Measurements from ENCODE around the gene NCBP3.

Gene NCBP3

GRCh38 chr17:3880983-3881382 is 34.9 kb upstream of the NCBP3 start:
- DNase-seq (ENCODE audit: low spot score): no peak
- no peak for TF ChIP-seq CTCF (IDR thresholded peaks at IDR 0.05; ENCODE audit: extremely low read depth, missing control alignments)

GRCh38 chr17:3879591-3880417 is 33.8 kb upstream of the NCBP3 start:
- TF ChIP-seq CTCF (IDR thresholded peaks at IDR 0.05; ENCODE audit: extremely low read depth, missing control alignments): no peak
- DNase-seq (ENCODE audit: low spot score): no peak

DNA sequence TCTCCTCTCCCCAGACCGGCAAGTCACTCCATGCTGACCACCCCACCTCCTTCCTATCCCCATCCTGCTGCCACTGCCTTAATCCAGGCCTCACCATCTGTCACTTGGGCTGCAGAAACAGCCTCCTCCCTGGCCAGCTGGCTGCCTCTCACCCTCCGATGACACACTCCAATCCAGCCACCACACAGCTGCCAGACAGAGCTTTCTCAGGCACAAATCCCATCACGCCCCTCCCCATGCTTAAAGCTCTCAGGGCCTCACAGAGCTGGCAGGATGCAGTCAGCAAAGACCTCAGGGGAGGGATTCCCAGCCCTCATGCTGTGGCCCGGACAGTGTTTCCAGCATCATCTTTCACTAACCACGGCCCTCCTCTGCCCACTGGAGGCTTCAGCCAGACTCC is 33.1 kb upstream of the NCBP3 start:
- DNase-seq (ENCODE audit: low spot score): no peak
- TF ChIP-seq CTCF (IDR thresholded peaks at IDR 0.05; ENCODE audit: extremely low read depth, missing control alignments): no peak

- no peak for TF ChIP-seq CTCF (IDR thresholded peaks at IDR 0.05; ENCODE audit: extremely low read depth, missing control alignments)
These were observed 31.2 kb upstream of the NCBP3 start for GRCh38 chr17:3877220-3877619.

GRCh38 chr17:3875317-3875716 is 29.3 kb upstream of the NCBP3 start:
- DNase-seq (ENCODE audit: low spot score): no peak
- no peak for TF ChIP-seq CTCF (IDR thresholded peaks at IDR 0.05; ENCODE audit: extremely low read depth, missing control alignments)

More at GRCh38 chr17:3877220-3877619, 31.2 kb upstream of the NCBP3 start:
- DNase-seq (ENCODE audit: low spot score): no peak

- no peak for DNase-seq (ENCODE audit: low spot score)
- TF ChIP-seq CTCF (IDR thresholded peaks at IDR 0.05; ENCODE audit: extremely low read depth, missing control alignments): no peak
These were observed 27.8 kb upstream of the NCBP3 start for GRCh38 chr17:3873862-3874261.

GRCh38 chr17:3870871-3871306 is 24.8 kb upstream of the NCBP3 start:
- TF ChIP-seq CTCF (IDR thresholded peaks at IDR 0.05; ENCODE audit: extremely low read depth, missing control alignments): no peak
- peak; percentile 69 for DNase-seq (ENCODE audit: low spot score)
